Panc1 (cell line): ENCODE results near the gene PPP4C.

Source experiments
- POLR2AphosphoS5 ChIP-seq: IDR thresholded peaks from 2 replicates; pipeline ENCODE4 v1.6.1; 2012; ENCODE audit warnings: mild to moderate bottlenecking, low read depth, low read length, moderate library complexity
- SIN3A ChIP-seq: IDR thresholded peaks from 2 replicates; pipeline ENCODE4 v1.6.1; 2012; ENCODE audit warnings: low read depth, mild to moderate bottlenecking, low read length, moderate library complexity, borderline replicate concordance; ENCODE audit not compliant: insufficient read depth
- TF ChIP-seq, protein P1 (sequence below): fragments of 450-650 bp; IDR thresholded peaks from 2 replicates; pipeline ENCODE4 v1.5.1; 2017; ENCODE audit warnings: mild to moderate bottlenecking
- TF ChIP-seq, protein P2 (sequence below), 2 experiments: IDR thresholded peaks; 2 replicates each; pipeline ENCODE4 v1.6.1; 2011 to 2012; ENCODE audit warnings: low read depth in 2 of 2, control low read depth in 1 of 2, low read length in 1 of 2, mild to moderate bottlenecking in 1 of 2, moderate library complexity in 1 of 2; ENCODE audit not compliant: insufficient read depth in 1 of 2

DNA sequence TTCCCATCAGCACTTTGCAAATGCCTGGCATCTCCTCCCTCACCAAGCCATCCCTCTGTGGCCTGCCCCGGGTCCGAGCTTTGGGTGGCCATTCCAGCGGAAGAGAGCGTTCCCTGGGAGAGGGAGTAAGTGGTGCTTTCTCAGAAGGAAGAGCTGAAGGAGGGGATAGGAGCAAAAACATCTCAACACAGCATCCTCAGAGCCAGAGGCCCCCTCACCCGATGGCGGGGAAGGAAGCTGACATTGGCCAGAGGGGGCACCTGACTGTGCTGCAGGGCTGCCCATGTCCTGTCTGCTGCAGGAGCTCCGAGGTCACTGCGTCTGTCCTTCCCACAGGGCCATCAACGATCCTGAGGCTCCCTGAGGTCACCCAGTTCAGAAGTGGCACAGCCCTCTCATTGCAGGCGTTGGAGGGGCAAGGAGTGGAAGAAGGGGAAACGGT lies 44.3 kb upstream of the PPP4C start:
- TF ChIP-seq, protein P1, sequence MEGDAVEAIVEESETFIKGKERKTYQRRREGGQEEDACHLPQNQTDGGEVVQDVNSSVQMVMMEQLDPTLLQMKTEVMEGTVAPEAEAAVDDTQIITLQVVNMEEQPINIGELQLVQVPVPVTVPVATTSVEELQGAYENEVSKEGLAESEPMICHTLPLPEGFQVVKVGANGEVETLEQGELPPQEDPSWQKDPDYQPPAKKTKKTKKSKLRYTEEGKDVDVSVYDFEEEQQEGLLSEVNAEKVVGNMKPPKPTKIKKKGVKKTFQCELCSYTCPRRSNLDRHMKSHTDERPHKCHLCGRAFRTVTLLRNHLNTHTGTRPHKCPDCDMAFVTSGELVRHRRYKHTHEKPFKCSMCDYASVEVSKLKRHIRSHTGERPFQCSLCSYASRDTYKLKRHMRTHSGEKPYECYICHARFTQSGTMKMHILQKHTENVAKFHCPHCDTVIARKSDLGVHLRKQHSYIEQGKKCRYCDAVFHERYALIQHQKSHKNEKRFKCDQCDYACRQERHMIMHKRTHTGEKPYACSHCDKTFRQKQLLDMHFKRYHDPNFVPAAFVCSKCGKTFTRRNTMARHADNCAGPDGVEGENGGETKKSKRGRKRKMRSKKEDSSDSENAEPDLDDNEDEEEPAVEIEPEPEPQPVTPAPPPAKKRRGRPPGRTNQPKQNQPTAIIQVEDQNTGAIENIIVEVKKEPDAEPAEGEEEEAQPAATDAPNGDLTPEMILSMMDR, result no peak
- TF ChIP-seq POLR2AphosphoS5, result no peak
- TF ChIP-seq, protein P2, sequence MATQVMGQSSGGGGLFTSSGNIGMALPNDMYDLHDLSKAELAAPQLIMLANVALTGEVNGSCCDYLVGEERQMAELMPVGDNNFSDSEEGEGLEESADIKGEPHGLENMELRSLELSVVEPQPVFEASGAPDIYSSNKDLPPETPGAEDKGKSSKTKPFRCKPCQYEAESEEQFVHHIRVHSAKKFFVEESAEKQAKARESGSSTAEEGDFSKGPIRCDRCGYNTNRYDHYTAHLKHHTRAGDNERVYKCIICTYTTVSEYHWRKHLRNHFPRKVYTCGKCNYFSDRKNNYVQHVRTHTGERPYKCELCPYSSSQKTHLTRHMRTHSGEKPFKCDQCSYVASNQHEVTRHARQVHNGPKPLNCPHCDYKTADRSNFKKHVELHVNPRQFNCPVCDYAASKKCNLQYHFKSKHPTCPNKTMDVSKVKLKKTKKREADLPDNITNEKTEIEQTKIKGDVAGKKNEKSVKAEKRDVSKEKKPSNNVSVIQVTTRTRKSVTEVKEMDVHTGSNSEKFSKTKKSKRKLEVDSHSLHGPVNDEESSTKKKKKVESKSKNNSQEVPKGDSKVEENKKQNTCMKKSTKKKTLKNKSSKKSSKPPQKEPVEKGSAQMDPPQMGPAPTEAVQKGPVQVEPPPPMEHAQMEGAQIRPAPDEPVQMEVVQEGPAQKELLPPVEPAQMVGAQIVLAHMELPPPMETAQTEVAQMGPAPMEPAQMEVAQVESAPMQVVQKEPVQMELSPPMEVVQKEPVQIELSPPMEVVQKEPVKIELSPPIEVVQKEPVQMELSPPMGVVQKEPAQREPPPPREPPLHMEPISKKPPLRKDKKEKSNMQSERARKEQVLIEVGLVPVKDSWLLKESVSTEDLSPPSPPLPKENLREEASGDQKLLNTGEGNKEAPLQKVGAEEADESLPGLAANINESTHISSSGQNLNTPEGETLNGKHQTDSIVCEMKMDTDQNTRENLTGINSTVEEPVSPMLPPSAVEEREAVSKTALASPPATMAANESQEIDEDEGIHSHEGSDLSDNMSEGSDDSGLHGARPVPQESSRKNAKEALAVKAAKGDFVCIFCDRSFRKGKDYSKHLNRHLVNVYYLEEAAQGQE (IDR thresholded peaks at IDR 0.05; ENCODE audit: insufficient read depth in 1 of 2, low read depth in 2 of 2, low read length in 1 of 2), result no peak
- no peak for TF ChIP-seq SIN3A
